Measurements from ENCODE around the gene TSPAN1. TPM values are rescaled to one million over a fixed set of nuclear protein-coding genes. Genes with fewer than 3 reads are reported as not detected.

The TSPAN1 gene
- total RNA-seq, 1 experiment from 2014 or later, result 26.1 TPM

DNA sequence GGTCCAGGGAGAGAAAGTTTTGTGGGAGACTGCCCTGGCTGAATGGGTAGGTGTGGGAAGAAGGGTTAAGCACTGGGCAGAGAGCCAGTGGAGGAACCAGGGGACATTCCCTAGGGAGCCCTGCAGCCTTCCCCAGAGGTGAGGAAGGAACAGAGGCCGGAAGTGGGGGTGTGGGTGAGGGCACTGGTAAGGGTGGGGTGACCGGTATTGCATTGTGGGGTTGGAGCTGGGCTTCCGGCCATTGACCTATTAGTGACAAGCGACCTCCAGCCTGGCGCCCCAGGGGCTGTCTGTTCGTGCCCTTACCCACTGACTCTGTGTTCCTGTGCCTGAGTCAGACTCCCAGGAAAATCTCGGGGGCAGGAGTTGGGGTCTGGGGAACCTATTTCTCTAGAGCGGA, 3.5 kb upstream of the TSPAN1 start:
- H3K36me3 ChIP-seq (ENCODE audit: control insufficient read depth, insufficient read depth, low read length), result no peaks in the 10 kb centered on the region
- H3K9me3 ChIP-seq (ENCODE audit: control insufficient read depth, insufficient read depth, low read depth, low read length), result no peaks in the 10 kb centered on the region
- no TSS peak for BruUV-seq (replicated peaks)
- H3K27me3 ChIP-seq (ENCODE audit: control insufficient read depth, insufficient read depth, low read length), result no peaks in the 10 kb centered on the region
- intact Hi-C loops (cut with micrococcal nuclease; ENCODE audit: unreplicated experiment), result no loop called here
- in situ Hi-C loops (cut with HindIII; ENCODE audit: low pct_unique_long_range_greater_than_20kb, low sequenced_read_pairs), result no loop called here
- H3K4me1 ChIP-seq (ENCODE audit: control insufficient read depth, insufficient read depth, low read length), result peaks cover 18% of the 10 kb centered on the region
- TF ChIP-seq, protein P1, sequence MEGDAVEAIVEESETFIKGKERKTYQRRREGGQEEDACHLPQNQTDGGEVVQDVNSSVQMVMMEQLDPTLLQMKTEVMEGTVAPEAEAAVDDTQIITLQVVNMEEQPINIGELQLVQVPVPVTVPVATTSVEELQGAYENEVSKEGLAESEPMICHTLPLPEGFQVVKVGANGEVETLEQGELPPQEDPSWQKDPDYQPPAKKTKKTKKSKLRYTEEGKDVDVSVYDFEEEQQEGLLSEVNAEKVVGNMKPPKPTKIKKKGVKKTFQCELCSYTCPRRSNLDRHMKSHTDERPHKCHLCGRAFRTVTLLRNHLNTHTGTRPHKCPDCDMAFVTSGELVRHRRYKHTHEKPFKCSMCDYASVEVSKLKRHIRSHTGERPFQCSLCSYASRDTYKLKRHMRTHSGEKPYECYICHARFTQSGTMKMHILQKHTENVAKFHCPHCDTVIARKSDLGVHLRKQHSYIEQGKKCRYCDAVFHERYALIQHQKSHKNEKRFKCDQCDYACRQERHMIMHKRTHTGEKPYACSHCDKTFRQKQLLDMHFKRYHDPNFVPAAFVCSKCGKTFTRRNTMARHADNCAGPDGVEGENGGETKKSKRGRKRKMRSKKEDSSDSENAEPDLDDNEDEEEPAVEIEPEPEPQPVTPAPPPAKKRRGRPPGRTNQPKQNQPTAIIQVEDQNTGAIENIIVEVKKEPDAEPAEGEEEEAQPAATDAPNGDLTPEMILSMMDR (IDR thresholded peaks at IDR 0.05), result no peak
- TF ChIP-seq SIN3A (IDR thresholded peaks at IDR 0.05; ENCODE audit: borderline replicate concordance, insufficient read depth, low read depth, low read length) (no peak), POLR2AphosphoS5 (IDR thresholded peaks at IDR 0.05; ENCODE audit: low read depth, low read length) (no peak), TCF7L2 (IDR thresholded peaks at IDR 0.05; ENCODE audit: low read depth, low read length) (no peak)
- TF ChIP-seq, protein P2, sequence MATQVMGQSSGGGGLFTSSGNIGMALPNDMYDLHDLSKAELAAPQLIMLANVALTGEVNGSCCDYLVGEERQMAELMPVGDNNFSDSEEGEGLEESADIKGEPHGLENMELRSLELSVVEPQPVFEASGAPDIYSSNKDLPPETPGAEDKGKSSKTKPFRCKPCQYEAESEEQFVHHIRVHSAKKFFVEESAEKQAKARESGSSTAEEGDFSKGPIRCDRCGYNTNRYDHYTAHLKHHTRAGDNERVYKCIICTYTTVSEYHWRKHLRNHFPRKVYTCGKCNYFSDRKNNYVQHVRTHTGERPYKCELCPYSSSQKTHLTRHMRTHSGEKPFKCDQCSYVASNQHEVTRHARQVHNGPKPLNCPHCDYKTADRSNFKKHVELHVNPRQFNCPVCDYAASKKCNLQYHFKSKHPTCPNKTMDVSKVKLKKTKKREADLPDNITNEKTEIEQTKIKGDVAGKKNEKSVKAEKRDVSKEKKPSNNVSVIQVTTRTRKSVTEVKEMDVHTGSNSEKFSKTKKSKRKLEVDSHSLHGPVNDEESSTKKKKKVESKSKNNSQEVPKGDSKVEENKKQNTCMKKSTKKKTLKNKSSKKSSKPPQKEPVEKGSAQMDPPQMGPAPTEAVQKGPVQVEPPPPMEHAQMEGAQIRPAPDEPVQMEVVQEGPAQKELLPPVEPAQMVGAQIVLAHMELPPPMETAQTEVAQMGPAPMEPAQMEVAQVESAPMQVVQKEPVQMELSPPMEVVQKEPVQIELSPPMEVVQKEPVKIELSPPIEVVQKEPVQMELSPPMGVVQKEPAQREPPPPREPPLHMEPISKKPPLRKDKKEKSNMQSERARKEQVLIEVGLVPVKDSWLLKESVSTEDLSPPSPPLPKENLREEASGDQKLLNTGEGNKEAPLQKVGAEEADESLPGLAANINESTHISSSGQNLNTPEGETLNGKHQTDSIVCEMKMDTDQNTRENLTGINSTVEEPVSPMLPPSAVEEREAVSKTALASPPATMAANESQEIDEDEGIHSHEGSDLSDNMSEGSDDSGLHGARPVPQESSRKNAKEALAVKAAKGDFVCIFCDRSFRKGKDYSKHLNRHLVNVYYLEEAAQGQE (IDR thresholded peaks at IDR 0.05; ENCODE audit: insufficient read depth in 1 of 2, low read depth in 2 of 2, low read length in 1 of 2), result no peak
- no peak overlapping the region for H3K27ac ChIP-seq (ENCODE audit: low read length)
- DNase-seq (ENCODE audit: low read depth, low spot score) (no peak), ATAC-seq (no peak)
- CTCF ChIA-PET, result no interaction called here
- POLR2A ChIA-PET, result interaction anchor here (0.5 kb wide), 1 partner anchor 65 kb away, joined by 5 read pairs; no protein-coding TSS in a partner anchor
- no peak overlapping the region for H3K4me3 ChIP-seq (ENCODE audit: low read depth in 2 of 2, low read length in 2 of 2)

DNA sequence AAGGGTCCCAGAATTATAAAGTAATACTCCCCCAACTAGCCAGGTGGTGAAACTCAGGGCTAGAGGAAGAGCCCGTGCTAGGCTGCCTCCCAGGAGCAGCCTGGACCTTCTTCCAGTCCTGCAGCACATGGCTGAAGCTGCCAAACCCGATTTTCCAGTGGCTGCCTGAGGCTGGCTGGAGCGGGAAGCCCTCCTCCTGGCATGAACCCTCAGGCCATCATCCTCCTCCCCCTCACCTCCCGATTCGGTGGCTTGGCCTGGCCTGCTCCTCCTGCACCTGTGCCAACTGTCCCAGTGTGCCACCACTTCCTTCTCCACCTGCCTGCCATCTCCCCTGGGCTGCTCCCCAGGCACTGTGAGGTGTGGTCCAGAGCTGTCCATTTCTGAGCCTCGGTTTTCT, 3.0 kb upstream of the TSPAN1 start:
- no peak overlapping the region for H3K4me3 ChIP-seq (ENCODE audit: low read depth in 2 of 2, low read length in 2 of 2)
- no peak for ATAC-seq
- intact Hi-C loops (cut with micrococcal nuclease; ENCODE audit: unreplicated experiment) (no loop called here), in situ Hi-C loops (cut with HindIII; ENCODE audit: low pct_unique_long_range_greater_than_20kb, low sequenced_read_pairs) (no loop called here)
- H3K4me1 ChIP-seq (ENCODE audit: control insufficient read depth, insufficient read depth, low read length), result peaks cover 18% of the 10 kb centered on the region
- no peak for DNase-seq (ENCODE audit: low read depth, low spot score)
- H3K27me3 ChIP-seq (ENCODE audit: control insufficient read depth, insufficient read depth, low read length), result no peaks in the 10 kb centered on the region
- BruUV-seq (replicated peaks), result no TSS peak
- TF ChIP-seq, protein P2 (IDR thresholded peaks at IDR 0.05; ENCODE audit: insufficient read depth in 1 of 2, low read depth in 2 of 2, low read length in 1 of 2), result no peak
- no peak for TF ChIP-seq TCF7L2 (IDR thresholded peaks at IDR 0.05; ENCODE audit: low read depth, low read length)
- no peak for TF ChIP-seq POLR2AphosphoS5 (IDR thresholded peaks at IDR 0.05; ENCODE audit: low read depth, low read length)
- TF ChIP-seq SIN3A (IDR thresholded peaks at IDR 0.05; ENCODE audit: borderline replicate concordance, insufficient read depth, low read depth, low read length), result no peak
- TF ChIP-seq, protein P1 (IDR thresholded peaks at IDR 0.05), result no peak
- no peaks in the 10 kb centered on the region for H3K9me3 ChIP-seq (ENCODE audit: control insufficient read depth, insufficient read depth, low read depth, low read length)
- ChIA-PET POLR2A (interaction anchor here (0.5 kb wide), 1 partner anchor 64 kb away, joined by 5 read pairs; no protein-coding TSS in a partner anchor), CTCF (interaction anchor here (0.6 to 1.6 kb wide), 2 partner anchors 9 to 459 kb away, joined by 5 to 7 read pairs; no protein-coding TSS in a partner anchor)
- H3K27ac ChIP-seq (ENCODE audit: low read length), result no peak overlapping the region
- H3K36me3 ChIP-seq (ENCODE audit: control insufficient read depth, insufficient read depth, low read length), result no peaks in the 10 kb centered on the region
